Loucy (cell line): ENCODE measurements around the gene NLRP6.

Source experiments
- CTCF ChIP-seq: fragments of 200-600 bp; sonication (generic); conservative IDR thresholded peaks from 2 replicates; pipeline ENCODE4 v1.5.1; 2014; ENCODE audit warnings: mild to moderate bottlenecking, antibody characterized with exemption, low read length
- EZH2phosphoT487 ChIP-seq: fragments of 200-600 bp; IDR thresholded peaks from 2 replicates; pipeline ENCODE4 v1.6.1; 2018; ENCODE audit warnings: antibody characterized with exemption, mild to moderate bottlenecking, moderate library complexity, borderline replicate concordance

- TF ChIP-seq EZH2phosphoT487 (no peak), CTCF (no peak)
Measured at GRCh38 chr11:244376-244775, 33.8 kb upstream of the NLRP6 start.
